Measurements from ENCODE around the gene ATP6V1F.
A peak's percentile ranks its signal among the peaks of the same experiment; 100 is the strongest.

GRCh38 chr7:128869138-128869943 lies 6.7 kb downstream of the ATP6V1F start:
- TF ChIP-seq CTCF (IDR thresholded peaks at IDR 0.05) (peak; percentile 74), ZFX (IDR thresholded peaks at IDR 0.05; ENCODE audit: borderline replicate concordance) (no peak)

Data from 22Rv1 (cell line).